Smooth muscle cell (in vitro differentiated cells): Measurements from ENCODE around the gene CNTF. TPM values are rescaled to one million over a fixed set of nuclear protein-coding genes. Genes with fewer than 3 reads are reported as not detected.

ENCODE experiments used
- DNase-seq: peaks from one replicate; lab custom pipeline; 2025; ENCODE audit not compliant: unreplicated experiment; lab: John Stamatoyannopoulos, UW
- H2AFZ ChIP-seq: fragments of 200-600 bp; sonication (generic); 2 replicates; pipeline ENCODE4 v1.6.0; 2016; ENCODE audit warnings: antibody characterized with exemption, low read depth, mild to moderate bottlenecking
- H3F3A ChIP-seq: fragments of 200-600 bp; sonication (generic); 2 replicates; pipeline ENCODE4 v1.6.0; 2017; ENCODE audit warnings: antibody characterized with exemption, low read depth
- H3K27ac ChIP-seq: fragments of 200-600 bp; sonication (generic); 2 replicates; pipeline ENCODE4 v1.5.1; 2016; ENCODE audit warnings: low read depth, mild to moderate bottlenecking
- H3K27me3 ChIP-seq: fragments of 200-600 bp; sonication (generic); 2 replicates; pipeline ENCODE4 v1.6.1; 2016; ENCODE audit warnings: low read depth, mild to moderate bottlenecking
- H3K36me3 ChIP-seq: fragments of 200-600 bp; sonication (generic); 2 replicates; pipeline ENCODE4 v1.5.1; 2016; ENCODE audit warnings: low read depth
- H3K4me1 ChIP-seq: fragments of 200-600 bp; sonication (generic); 2 replicates; pipeline ENCODE4 v1.5.1; 2016; ENCODE audit warnings: low read depth
- H3K4me2 ChIP-seq: fragments of 200-600 bp; sonication (generic); 2 replicates; pipeline ENCODE4 v1.6.0; 2016; ENCODE audit warnings: mild to moderate bottlenecking
- H3K4me3 ChIP-seq: fragments of 200-600 bp; sonication (generic); 2 replicates; pipeline ENCODE4 v1.5.1; 2016; ENCODE audit warnings: mild to moderate bottlenecking
- H3K79me2 ChIP-seq: fragments of 200-600 bp; sonication (generic); 2 replicates; pipeline ENCODE4 v1.6.0; 2016; ENCODE audit warnings: low read depth, mild to moderate bottlenecking
- H3K9ac ChIP-seq: fragments of 200-600 bp; sonication (generic); 2 replicates; pipeline ENCODE4 v1.6.0; 2016; ENCODE audit warnings: low read depth
- H3K9me3 ChIP-seq: fragments of 200-600 bp; sonication (generic); replicated peaks from 2 replicates; pipeline ENCODE4 v1.5.1; 2016; ENCODE audit warnings: low read depth
- H4K20me1 ChIP-seq: fragments of 200-600 bp; sonication (generic); 2 replicates; pipeline ENCODE4 v1.6.0; 2016; ENCODE audit warnings: low read depth
- WGBS: methylation state at CpG from one replicate; pipeline ENCODE4 v1.1.7; 2016; ENCODE audit warnings: low lambda C conversion rate; 5-methylcytosine and 5-hydroxymethylcytosine counted together
- polyA plus RNA-seq: library from polyadenylated mRNA; unstranded; fragments of >200 nt; fragmentation: Nextera tagmentation; extraction: Ambion mirVana; gene quantifications from 2 replicates; pipeline ENCODE4 v1.2.1, GENCODE V29; 2016
- total RNA-seq: library from RNA; depleted of rRNA; stranded (reverse); fragments of >200 nt; gene quantifications from 2 replicates; pipeline ENCODE4 v1.2.3, GENCODE V29; 2014
- TF ChIP-seq, protein P1 (sequence below): fragments of 200-600 bp; sonication (generic); IDR thresholded peaks from 2 replicates; pipeline ENCODE4 v1.5.1; 2017; ENCODE audit warnings: borderline replicate concordance, mild to moderate bottlenecking, antibody characterized with exemption; ENCODE audit not compliant: insufficient read depth, poor library complexity, severe bottlenecking

The CNTF gene
- total and polyA plus RNA-seq, 2 experiments from 2014 or later = 0.66 to 2.2 TPM

GRCh38 chr11:58578136-58578634 lies 44.3 kb upstream of the CNTF start:
- peak overlapping the region; percentile 89 for H3K4me2 ChIP-seq
- H4K20me1 ChIP-seq = peaks cover 34% of the 10 kb centered on the region
- WGBS = under 1% methylated on average over 33 of the region's 33 CpGs
- peak overlapping the region; percentile 100 for H3K9ac ChIP-seq
- TF ChIP-seq, protein P1, sequence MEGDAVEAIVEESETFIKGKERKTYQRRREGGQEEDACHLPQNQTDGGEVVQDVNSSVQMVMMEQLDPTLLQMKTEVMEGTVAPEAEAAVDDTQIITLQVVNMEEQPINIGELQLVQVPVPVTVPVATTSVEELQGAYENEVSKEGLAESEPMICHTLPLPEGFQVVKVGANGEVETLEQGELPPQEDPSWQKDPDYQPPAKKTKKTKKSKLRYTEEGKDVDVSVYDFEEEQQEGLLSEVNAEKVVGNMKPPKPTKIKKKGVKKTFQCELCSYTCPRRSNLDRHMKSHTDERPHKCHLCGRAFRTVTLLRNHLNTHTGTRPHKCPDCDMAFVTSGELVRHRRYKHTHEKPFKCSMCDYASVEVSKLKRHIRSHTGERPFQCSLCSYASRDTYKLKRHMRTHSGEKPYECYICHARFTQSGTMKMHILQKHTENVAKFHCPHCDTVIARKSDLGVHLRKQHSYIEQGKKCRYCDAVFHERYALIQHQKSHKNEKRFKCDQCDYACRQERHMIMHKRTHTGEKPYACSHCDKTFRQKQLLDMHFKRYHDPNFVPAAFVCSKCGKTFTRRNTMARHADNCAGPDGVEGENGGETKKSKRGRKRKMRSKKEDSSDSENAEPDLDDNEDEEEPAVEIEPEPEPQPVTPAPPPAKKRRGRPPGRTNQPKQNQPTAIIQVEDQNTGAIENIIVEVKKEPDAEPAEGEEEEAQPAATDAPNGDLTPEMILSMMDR = no peak
- H3K36me3 ChIP-seq = no peaks in the 10 kb centered on the region
- H3K4me3 ChIP-seq = peak overlapping the region; percentile 78
- H3K9me3 ChIP-seq = no peaks in the 10 kb centered on the region
- H3K4me1 ChIP-seq = peaks cover 35% of the 10 kb centered on the region
- H3K27me3 ChIP-seq = no peaks in the 10 kb centered on the region
- H3K27ac ChIP-seq = peak overlapping the region; percentile 100
- peak; percentile 95 for DNase-seq
- no peak overlapping the region for H2AFZ ChIP-seq
- H3K79me2 ChIP-seq = peaks cover 36% of the 10 kb centered on the region
- peaks cover 16% of the 10 kb centered on the region for H3F3A ChIP-seq

DNA sequence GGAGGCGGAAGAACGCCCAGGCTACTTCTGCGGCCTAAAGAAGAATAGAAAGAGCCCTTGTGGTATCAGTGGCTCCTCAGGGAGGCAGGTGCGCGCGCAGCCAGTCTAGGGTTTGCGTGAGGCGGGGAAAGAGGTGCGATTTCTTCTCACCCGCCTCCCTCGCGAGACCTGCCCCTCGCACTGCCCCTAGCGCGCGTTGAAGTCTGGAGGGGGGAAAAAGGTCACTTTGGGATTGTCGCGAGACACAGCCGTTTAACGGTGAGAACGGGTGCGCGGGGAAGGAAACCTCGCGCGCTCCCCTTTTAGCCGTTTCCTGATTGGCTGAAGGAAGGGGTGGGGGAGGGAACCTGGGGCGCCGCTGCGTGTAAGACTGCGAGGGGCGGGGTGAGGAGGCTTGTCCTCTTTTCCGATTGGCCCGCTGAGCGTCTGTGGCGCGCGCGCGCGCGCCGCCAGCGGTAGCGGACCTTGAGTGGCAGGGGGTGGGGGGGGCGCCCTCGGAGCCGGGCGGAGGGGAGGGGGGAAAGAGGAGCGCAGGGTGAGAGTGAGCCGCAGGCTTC lies 43.8 kb upstream of the CNTF start, which contains the start of gene ZFP91:
ZFP91 (plus strand) TSS at position 429 of the 557 bp plus-strand sequence. CDS start 219 bp downstream, outside the sequence.
- H3K27ac ChIP-seq = peak within 1 kb of the TSS; percentile 100
- H2AFZ ChIP-seq = peak within 1 kb of the TSS; percentile 11
- peak within 1 kb of the TSS; percentile 100 for H3K9ac ChIP-seq
- H3K27me3 ChIP-seq = no peaks in the 10 kb centered on the region
- H4K20me1 ChIP-seq = peaks cover 39% of the 10 kb centered on the region
- under 1% methylated on average over 27 of the region's 51 CpGs for WGBS
- DNase-seq = peak; percentile 97
- TF ChIP-seq, protein P1 = no peak
- H3K36me3 ChIP-seq = no peaks in the 10 kb centered on the region
- H3K9me3 ChIP-seq = no peaks in the 10 kb centered on the region
- H3F3A ChIP-seq = peaks cover 16% of the 10 kb centered on the region
- H3K4me3 ChIP-seq = peak within 1 kb of the TSS; percentile 78
- peaks cover 39% of the 10 kb centered on the region for H3K4me1 ChIP-seq
- H3K4me2 ChIP-seq = peak within 1 kb of the TSS; percentile 94
- peaks cover 42% of the 10 kb centered on the region for H3K79me2 ChIP-seq

- Histone ChIP-seq H3K79me2 (peaks cover 49% of the 10 kb centered on the region), H2AFZ (peak overlapping the region; percentile 11), H4K20me1 (peaks cover 46% of the 10 kb centered on the region), H3K9ac (peak overlapping the region; percentile 100), H3K4me1 (peaks cover 39% of the 10 kb centered on the region), H3K4me3 (peak overlapping the region; percentile 78), H3F3A (peaks cover 11% of the 10 kb centered on the region), H3K27ac (peak overlapping the region; percentile 100), H3K27me3 (no peaks in the 10 kb centered on the region), H3K36me3 (no peaks in the 10 kb centered on the region), H3K4me2 (peak overlapping the region; percentile 94), H3K9me3 (no peaks in the 10 kb centered on the region)
- DNase-seq = peak; percentile 68
- TF ChIP-seq, protein P1 = peak; percentile 64
- under 1% methylated on average over 56 of the region's 78 CpGs for WGBS
These were observed 43.0 kb upstream of the CNTF start for GRCh38 chr11:58579192-58580129.
